Measurements from ENCODE around the gene HMGN4.

DNA sequence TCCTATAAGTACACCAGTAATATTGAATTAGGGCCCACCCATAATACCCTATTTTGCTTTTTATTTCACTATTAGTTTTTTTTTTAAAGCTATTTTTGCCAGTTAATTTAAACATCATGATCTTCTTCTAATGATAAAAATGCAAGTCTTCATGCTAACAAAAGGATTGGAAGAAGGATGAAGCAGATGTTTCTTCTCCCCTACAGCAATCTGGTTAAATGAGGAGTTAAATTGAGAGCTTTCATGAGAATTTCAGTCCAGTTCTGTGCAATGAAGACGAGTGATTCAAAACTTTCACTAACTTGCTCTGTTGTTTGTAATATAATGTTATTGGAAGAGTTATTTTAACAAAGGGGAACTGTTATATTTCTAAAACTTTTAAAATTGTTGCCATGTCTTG lies 3.4 kb downstream of the HMGN4 start:
- TF ChIP-seq MAFK (IDR thresholded peaks at IDR 0.05; ENCODE audit: low read depth, low read length): no peak
- no peak for TF ChIP-seq EZH2 (IDR thresholded peaks at IDR 0.05; ENCODE audit: low read depth, low read length, severe bottlenecking)
- TF ChIP-seq CREB1 (IDR thresholded peaks at IDR 0.05): no peak
- TF ChIP-seq, protein P1, sequence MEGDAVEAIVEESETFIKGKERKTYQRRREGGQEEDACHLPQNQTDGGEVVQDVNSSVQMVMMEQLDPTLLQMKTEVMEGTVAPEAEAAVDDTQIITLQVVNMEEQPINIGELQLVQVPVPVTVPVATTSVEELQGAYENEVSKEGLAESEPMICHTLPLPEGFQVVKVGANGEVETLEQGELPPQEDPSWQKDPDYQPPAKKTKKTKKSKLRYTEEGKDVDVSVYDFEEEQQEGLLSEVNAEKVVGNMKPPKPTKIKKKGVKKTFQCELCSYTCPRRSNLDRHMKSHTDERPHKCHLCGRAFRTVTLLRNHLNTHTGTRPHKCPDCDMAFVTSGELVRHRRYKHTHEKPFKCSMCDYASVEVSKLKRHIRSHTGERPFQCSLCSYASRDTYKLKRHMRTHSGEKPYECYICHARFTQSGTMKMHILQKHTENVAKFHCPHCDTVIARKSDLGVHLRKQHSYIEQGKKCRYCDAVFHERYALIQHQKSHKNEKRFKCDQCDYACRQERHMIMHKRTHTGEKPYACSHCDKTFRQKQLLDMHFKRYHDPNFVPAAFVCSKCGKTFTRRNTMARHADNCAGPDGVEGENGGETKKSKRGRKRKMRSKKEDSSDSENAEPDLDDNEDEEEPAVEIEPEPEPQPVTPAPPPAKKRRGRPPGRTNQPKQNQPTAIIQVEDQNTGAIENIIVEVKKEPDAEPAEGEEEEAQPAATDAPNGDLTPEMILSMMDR (IDR thresholded peaks at IDR 0.05; ENCODE audit: control extremely low read depth in 1 of 3, insufficient read depth in 1 of 3, low read depth in 1 of 3, low read length in 3 of 3): no peak
- TF ChIP-seq, protein P2, sequence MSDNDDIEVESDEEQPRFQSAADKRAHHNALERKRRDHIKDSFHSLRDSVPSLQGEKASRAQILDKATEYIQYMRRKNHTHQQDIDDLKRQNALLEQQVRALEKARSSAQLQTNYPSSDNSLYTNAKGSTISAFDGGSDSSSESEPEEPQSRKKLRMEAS (IDR thresholded peaks at IDR 0.05): no peak
- TF ChIP-seq POLR2AphosphoS5 (IDR thresholded peaks at IDR 0.05; ENCODE audit: low read depth, low read length): no peak
- no peak for TF ChIP-seq HDAC2 (IDR thresholded peaks at IDR 0.05; ENCODE audit: borderline replicate concordance in 1 of 2, low read depth in 2 of 2, low read length in 2 of 2)
- no peak for TF ChIP-seq YY1 (IDR thresholded peaks at IDR 0.05; ENCODE audit: low read depth, low read length)
- TF ChIP-seq EP300 (IDR thresholded peaks at IDR 0.05; ENCODE audit: borderline replicate concordance in 1 of 2, low read depth in 2 of 2, low read length in 2 of 2): no peak
- no peak for TF ChIP-seq KDM4A (IDR thresholded peaks at IDR 0.05; ENCODE audit: low read depth, low read length, severe bottlenecking)
- no peak for TF ChIP-seq TAF1 (IDR thresholded peaks at IDR 0.05; ENCODE audit: low read depth, low read length)
- TF ChIP-seq PHF8 (conservative IDR thresholded peaks at IDR 0.05; ENCODE audit: low read depth, low read length): no peak
